OCI-LY3 (cell line): Measurements from ENCODE around the gene THRB.

ENCODE experiments used
- H2AFZ ChIP-seq: fragments of 200-600, 300-600 bp; shearing (Covaris generic); 2 replicates; pipeline ENCODE4 v1.6.0; 2014; ENCODE audit warnings: antibody characterized with exemption, low read depth, low read length
- H3K27ac ChIP-seq: fragments of 200-600, 300-600 bp; sonication (generic); 2 replicates; pipeline ENCODE4 v1.5.1; 2014; ENCODE audit warnings: mild to moderate bottlenecking, low read length, moderate library complexity, mixed read lengths
- H3K27me3 ChIP-seq: fragments of 200-600, 300-600 bp; sonication (generic); 2 replicates; pipeline ENCODE4 v1.6.1; 2014; ENCODE audit warnings: low read depth, low read length, mixed read lengths
- H3K36me3 ChIP-seq: fragments of 200-600, 300-600 bp; sonication (generic); replicated peaks from 2 replicates; pipeline ENCODE3; 2014; ENCODE audit warnings: low read depth, low read length, mixed read lengths
- H3K4me1 ChIP-seq: fragments of 300-600, 200-600 bp; sonication (generic); 2 replicates; pipeline ENCODE4 v1.6.1; 2014; ENCODE audit warnings: low read length, mixed read lengths
- H3K4me2 ChIP-seq: fragments of 200-600, 300-600 bp; sonication (generic); 2 replicates; pipeline ENCODE4 v1.6.1; 2014; ENCODE audit warnings: low read length, mixed read lengths
- H3K4me3 ChIP-seq: fragments of 300-600, 200-600 bp; sonication (generic); 2 replicates; pipeline ENCODE4 v1.5.1; 2014; ENCODE audit warnings: antibody characterized with exemption, mild to moderate bottlenecking, low read length, moderate library complexity
- H3K79me2 ChIP-seq: fragments of 300-600, 200-600 bp; shearing (Covaris generic); 2 replicates; pipeline ENCODE4 v1.6.1; 2014; ENCODE audit warnings: mild to moderate bottlenecking, low read length, mixed read lengths
- H3K9ac ChIP-seq: fragments of 300-600, 200-600 bp; shearing (Covaris generic); 2 replicates; pipeline ENCODE4 v1.6.0; 2014; ENCODE audit warnings: mild to moderate bottlenecking, low read length, moderate library complexity
- H3K9me3 ChIP-seq: fragments of 200-600, 300-600 bp; shearing (Covaris generic); 2 replicates; pipeline ENCODE4 v1.6.1; 2014; ENCODE audit warnings: low read length, mixed read lengths; ENCODE audit not compliant: insufficient read depth
- H4K20me1 ChIP-seq: fragments of 200-600, 300-600 bp; sonication (generic); 2 replicates; pipeline ENCODE4 v1.6.1; 2016; ENCODE audit warnings: low read length, mixed read lengths; ENCODE audit not compliant: insufficient read depth
- CTCF ChIP-seq: fragments of 200-600, 300-600 bp; sonication (generic); IDR thresholded peaks from 2 replicates; pipeline ENCODE4 v1.5.1; 2014; ENCODE audit warnings: antibody characterized with exemption, low read length, low read depth
- EZH2phosphoT487 ChIP-seq: fragments of 200-600 bp; shearing (Covaris generic); IDR thresholded peaks from 2 replicates; pipeline ENCODE4 v1.6.1; 2018; ENCODE audit warnings: antibody characterized with exemption, mixed run types, low read depth

Gene THRB

GRCh38 chr3:24254649-24255048, 240.0 kb downstream of the THRB start:
- Histone ChIP-seq H3K4me3 (no peak overlapping the region), H3K79me2 (no peaks in the 10 kb centered on the region), H2AFZ (no peak overlapping the region), H3K36me3 (no peaks in the 10 kb centered on the region), H3K9me3 (no peaks in the 10 kb centered on the region), H3K4me1 (no peaks in the 10 kb centered on the region), H3K27ac (no peak overlapping the region), H3K9ac (no peak overlapping the region), H3K27me3 (peaks cover under 1% of the 10 kb centered on the region; the same call in 1 of the 2 replicates), H4K20me1 (no peaks in the 10 kb centered on the region), H3K4me2 (no peak overlapping the region)
- no peak for TF ChIP-seq CTCF
- TF ChIP-seq EZH2phosphoT487 = no peak

GRCh38 chr3:24253336-24253735, 241.3 kb downstream of the THRB start:
- Histone ChIP-seq H4K20me1 (no peaks in the 10 kb centered on the region), H3K27ac (no peak overlapping the region), H3K9ac (no peak overlapping the region), H3K4me1 (no peaks in the 10 kb centered on the region), H2AFZ (no peak overlapping the region), H3K27me3 (peaks cover 5% of the 10 kb centered on the region; the same call in 1 of the 2 replicates), H3K79me2 (no peaks in the 10 kb centered on the region), H3K4me2 (no peak overlapping the region), H3K36me3 (no peaks in the 10 kb centered on the region), H3K9me3 (no peaks in the 10 kb centered on the region), H3K4me3 (no peak overlapping the region)
- TF ChIP-seq CTCF (no peak), EZH2phosphoT487 (no peak)

- Histone ChIP-seq H3K9ac (no peak overlapping the region), H3K27me3 (peaks cover 14% of the 10 kb centered on the region), H3K27ac (no peak overlapping the region), H3K9me3 (no peaks in the 10 kb centered on the region), H3K4me1 (no peaks in the 10 kb centered on the region), H3K79me2 (no peaks in the 10 kb centered on the region), H3K4me2 (no peak overlapping the region), H2AFZ (no peak overlapping the region), H3K36me3 (no peaks in the 10 kb centered on the region), H4K20me1 (no peaks in the 10 kb centered on the region), H3K4me3 (no peak overlapping the region)
- no peak for TF ChIP-seq EZH2phosphoT487
- TF ChIP-seq CTCF = no peak
These were observed 245.1 kb downstream of the THRB start for GRCh38 chr3:24249523-24249922.

- H4K20me1 ChIP-seq = no peaks in the 10 kb centered on the region
- H3K9ac ChIP-seq = no peak overlapping the region
- no peak overlapping the region for H3K4me2 ChIP-seq
- no peak overlapping the region for H3K27ac ChIP-seq
- peaks cover 14% of the 10 kb centered on the region for H3K27me3 ChIP-seq
- TF ChIP-seq EZH2phosphoT487 (no peak), CTCF (no peak)
- H3K4me3 ChIP-seq = no peak overlapping the region
- no peaks in the 10 kb centered on the region for H3K9me3 ChIP-seq
- H3K79me2 ChIP-seq = no peaks in the 10 kb centered on the region
- no peak overlapping the region for H2AFZ ChIP-seq
- H3K36me3 ChIP-seq = no peaks in the 10 kb centered on the region
- H3K4me1 ChIP-seq = no peaks in the 10 kb centered on the region
These were observed 249.6 kb downstream of the THRB start for GRCh38 chr3:24245056-24245455.
